Breast epithelium (tissue), 4 donors: ENCODE results near the gene TBX5. TPM values are rescaled to one million over a fixed set of nuclear protein-coding genes. Genes with fewer than 3 reads are reported as not detected.

Source experiments
- DNase-seq, 2 donors: peaks; one replicate each; pipeline ENCODE4 v3.0.0-alpha.2; 2019; ENCODE audit warnings: low spot score in 2 of 2
- H3K27ac ChIP-seq, 2 donors: fragments of 200-600 bp; sonication (generic) in 1 of 2; one replicate each; pipeline ENCODE4 v1.5.1; 2016 to 2019; ENCODE audit warnings: mild to moderate bottlenecking in 1 of 2
- H3K27me3 ChIP-seq, 2 donors: fragments of 200-600 bp; sonication (generic) in 1 of 2; one replicate each; pipeline versions ENCODE4 v1.5.1 to v1.6.0; 2017 to 2019; ENCODE audit warnings: control low read depth in 1 of 2, mild to moderate bottlenecking in 1 of 2
- H3K36me3 ChIP-seq: fragments of 200-600 bp; one replicate; pipeline ENCODE4 v1.5.1; 2019
- H3K4me1 ChIP-seq, 2 donors: fragments of 200-600 bp; sonication (generic); one replicate each; pipeline ENCODE4 v1.5.1; 2016 to 2019; ENCODE audit warnings: control low read depth in 1 of 2
- H3K4me3 ChIP-seq, 3 donors: fragments of 200-600 bp; sonication (generic); 1 replicate in 2 of 3; 2 replicates in 1 of 3; pipeline ENCODE4 v1.5.1; 2016 to 2019; ENCODE audit warnings: mild to moderate bottlenecking in 3 of 3, moderate library complexity in 2 of 3
- H3K9me3 ChIP-seq, 2 donors: fragments of 200-600 bp; sonication (generic) in 1 of 2; one replicate each; pipeline ENCODE4 v1.5.1; 2016 to 2019; ENCODE audit warnings: control low read depth in 1 of 2
- POLR2A ChIP-seq: fragments of 450-650 bp; IDR thresholded peaks from one replicate; pipeline ENCODE4 v1.6.1; 2016; ENCODE audit warnings: antibody characterized with exemption, mild to moderate bottlenecking, moderate library complexity
- POLR2AphosphoS5 ChIP-seq, 3 donors: sonication (generic); formaldehyde crosslinking; IDR thresholded peaks; one replicate each; pipeline ENCODE4 v1.6.1; 2017; ENCODE audit warnings: antibody characterized with exemption in 3 of 3
- intact Hi-C: fragments of 100-400 bp; cut with DNase I; formaldehyde crosslinking; loops from one replicate; pipeline ENCODE4 v1.15.1; 2023; ENCODE audit warnings: low total_unique reads
- total RNA-seq, 3 donors: library from RNA; depleted of rRNA; stranded (reverse); fragments of >200 nt; gene quantifications; one replicate each; pipeline ENCODE4 v1.1.0, GENCODE V29; 2016
- TF ChIP-seq, protein P1 (sequence below), 3 donors: fragments of 450-650 bp; IDR thresholded peaks; one replicate each; pipeline ENCODE4 v1.5.1; 2016 to 2017; ENCODE audit warnings: antibody characterized with exemption in 3 of 3, mild to moderate bottlenecking in 3 of 3, moderate library complexity in 3 of 3

Gene TBX5
- total RNA-seq, 3 donors from 2014 or later: 2.2 to 10.2 (median 6.2) TPM

DNA sequence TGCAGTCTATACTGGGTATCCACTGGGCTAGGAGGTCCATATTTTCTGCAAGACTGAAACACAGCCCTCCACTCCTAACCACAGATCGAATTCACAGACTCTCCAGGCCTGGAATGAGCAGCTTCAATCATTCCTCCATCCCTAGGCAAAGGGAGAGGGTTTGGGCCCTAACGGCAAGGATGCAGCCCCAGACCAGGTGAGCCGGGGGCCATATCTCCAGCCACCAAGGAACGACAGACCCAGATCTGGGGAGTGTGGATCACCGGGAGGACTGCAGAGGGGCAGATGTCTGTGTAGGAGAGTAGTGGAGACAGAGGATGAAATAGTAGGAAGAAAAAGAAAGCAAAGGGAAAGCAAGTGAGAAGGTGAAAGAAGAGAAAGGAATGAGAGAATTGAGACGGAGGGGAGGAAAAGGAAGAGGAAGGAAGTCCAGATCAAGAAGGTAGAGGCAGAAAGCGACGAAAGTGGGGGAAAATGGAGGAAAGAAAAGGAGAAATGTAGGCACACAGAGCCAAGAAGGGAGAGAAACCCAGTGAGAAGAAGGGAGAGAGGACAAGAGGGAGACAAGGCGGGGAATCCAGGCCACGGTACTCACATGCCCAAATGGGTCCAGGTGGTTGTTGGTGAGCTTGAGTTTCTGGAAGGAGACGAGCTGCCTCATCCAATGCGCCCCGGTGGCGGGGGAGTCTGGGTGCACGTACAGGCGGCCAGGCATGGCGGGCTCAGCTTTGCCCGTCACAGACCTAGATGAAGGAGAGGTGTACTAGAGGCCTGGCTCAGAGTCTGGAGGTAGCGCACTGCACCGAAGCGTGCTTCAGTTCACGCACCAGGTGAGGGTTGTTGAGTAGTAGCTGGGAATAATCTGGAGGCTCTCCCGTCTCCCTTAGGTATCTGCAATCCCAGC, 7.7 kb downstream of the TBX5 start:
- Histone ChIP-seq H3K4me3 (no peak overlapping the region), H3K36me3 (no peaks in the 10 kb centered on the region), H3K9me3 (no peaks in the 10 kb centered on the region), H3K27ac (no peak overlapping the region), H3K27me3 (peaks cover 0 to 93% of the 10 kb centered on the region in 2 donors), H3K4me1 (no peaks in the 10 kb centered on the region)
- TF ChIP-seq POLR2AphosphoS5 (IDR thresholded peaks at IDR 0.05) (no peak), POLR2A (no peak)
- TF ChIP-seq, protein P1, sequence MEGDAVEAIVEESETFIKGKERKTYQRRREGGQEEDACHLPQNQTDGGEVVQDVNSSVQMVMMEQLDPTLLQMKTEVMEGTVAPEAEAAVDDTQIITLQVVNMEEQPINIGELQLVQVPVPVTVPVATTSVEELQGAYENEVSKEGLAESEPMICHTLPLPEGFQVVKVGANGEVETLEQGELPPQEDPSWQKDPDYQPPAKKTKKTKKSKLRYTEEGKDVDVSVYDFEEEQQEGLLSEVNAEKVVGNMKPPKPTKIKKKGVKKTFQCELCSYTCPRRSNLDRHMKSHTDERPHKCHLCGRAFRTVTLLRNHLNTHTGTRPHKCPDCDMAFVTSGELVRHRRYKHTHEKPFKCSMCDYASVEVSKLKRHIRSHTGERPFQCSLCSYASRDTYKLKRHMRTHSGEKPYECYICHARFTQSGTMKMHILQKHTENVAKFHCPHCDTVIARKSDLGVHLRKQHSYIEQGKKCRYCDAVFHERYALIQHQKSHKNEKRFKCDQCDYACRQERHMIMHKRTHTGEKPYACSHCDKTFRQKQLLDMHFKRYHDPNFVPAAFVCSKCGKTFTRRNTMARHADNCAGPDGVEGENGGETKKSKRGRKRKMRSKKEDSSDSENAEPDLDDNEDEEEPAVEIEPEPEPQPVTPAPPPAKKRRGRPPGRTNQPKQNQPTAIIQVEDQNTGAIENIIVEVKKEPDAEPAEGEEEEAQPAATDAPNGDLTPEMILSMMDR (IDR thresholded peaks at IDR 0.05): no peak
- DNase-seq: no peak
- intact Hi-C loops: no loop called here

DNA sequence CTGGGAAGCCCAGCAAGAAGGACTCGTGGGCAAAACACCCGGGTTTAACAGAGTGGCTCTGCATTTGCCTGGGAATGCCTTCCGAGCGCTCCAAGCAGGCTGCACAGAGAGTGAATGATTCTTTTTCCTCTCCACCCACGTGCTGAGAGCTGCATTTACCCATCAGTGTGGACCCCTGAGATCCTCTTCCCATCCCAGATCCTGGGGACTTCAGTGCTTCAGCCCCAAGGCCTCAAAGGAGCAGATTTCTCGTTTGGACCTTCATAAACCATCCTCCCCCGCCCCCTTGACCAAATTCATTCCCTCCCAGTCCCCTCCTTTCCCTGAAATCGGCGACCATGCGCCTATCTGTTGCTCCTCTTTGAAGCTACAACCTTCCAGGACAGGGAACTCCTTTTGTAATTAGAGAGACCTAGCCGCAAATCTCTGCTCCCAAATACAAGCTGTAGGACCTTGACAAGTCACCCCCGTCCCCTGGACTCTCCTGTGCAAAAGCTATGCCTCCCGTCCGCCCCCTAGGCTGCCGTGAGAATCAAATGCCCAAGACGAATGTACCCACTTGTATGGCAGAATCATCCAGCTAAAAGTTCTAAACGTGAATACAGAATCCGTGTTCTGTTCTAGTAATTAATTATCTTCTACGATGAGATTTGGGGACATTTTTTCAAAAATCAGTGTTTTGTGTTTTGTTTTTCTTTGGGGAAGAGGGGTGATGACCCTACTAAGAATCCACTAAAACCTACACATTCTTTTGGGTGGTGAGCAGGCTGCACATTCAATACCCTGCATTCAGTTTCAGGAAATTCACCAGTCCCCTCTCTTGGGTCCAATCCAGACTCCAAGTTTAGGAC, 8.8 kb downstream of the TBX5 start:
- intact Hi-C loops: no loop called here
- Histone ChIP-seq H3K36me3 (no peaks in the 10 kb centered on the region), H3K9me3 (no peaks in the 10 kb centered on the region), H3K4me1 (no peaks in the 10 kb centered on the region), H3K27me3 (peaks cover 0 to 90% of the 10 kb centered on the region in 2 donors), H3K27ac (no peak overlapping the region), H3K4me3 (no peak overlapping the region)
- DNase-seq: no peak
- TF ChIP-seq POLR2A (no peak), POLR2AphosphoS5 (IDR thresholded peaks at IDR 0.05) (no peak)
- TF ChIP-seq, protein P1 (IDR thresholded peaks at IDR 0.05): no peak

DNA sequence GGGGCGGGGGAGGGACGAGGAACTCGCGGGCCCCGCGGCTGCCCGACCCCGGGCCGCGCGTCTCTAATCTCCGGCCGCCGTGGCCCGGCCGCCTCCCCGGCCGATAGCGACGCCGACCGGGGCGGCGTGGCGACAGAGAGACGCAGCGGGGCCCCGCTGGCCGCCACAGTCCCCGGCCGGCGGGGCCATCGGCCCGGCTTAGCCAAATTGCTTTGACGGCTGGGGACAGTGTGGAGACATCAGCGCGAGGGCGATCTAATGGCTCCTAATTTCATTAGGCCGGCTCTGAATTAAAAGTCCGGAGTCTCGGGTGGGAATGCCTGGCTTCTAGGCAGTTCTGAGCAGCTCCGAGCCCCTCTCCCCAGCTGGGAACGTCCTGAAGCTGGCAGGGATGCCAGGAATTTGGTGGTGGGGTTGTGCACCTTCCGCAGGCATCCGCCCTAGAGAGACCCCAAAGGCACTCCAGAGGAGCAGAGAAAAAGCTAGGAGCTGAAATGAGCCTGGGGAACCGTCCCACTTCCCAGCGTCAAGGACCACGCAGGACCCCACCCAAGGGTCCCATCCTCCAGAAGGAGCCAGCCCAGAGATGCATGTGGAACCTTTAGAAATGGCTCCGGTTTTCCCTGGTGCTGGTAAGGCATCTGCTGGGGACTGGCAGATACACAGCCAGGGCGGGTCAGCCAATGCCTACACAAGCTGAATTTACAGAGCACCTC, 9.6 kb downstream of the TBX5 start:
- Histone ChIP-seq H3K27ac (no peak overlapping the region), H3K9me3 (no peaks in the 10 kb centered on the region), H3K36me3 (no peaks in the 10 kb centered on the region), H3K4me3 (peak overlapping the region in 2 of 3 donors; percentile 21 to 44), H3K4me1 (no peaks in the 10 kb centered on the region), H3K27me3 (peaks cover 0 to 89% of the 10 kb centered on the region in 2 donors)
- no peak for DNase-seq
- TF ChIP-seq POLR2AphosphoS5 (IDR thresholded peaks at IDR 0.05) (no peak), POLR2A (no peak)
- TF ChIP-seq, protein P1 (IDR thresholded peaks at IDR 0.05): no peak
- intact Hi-C loops: no loop called here

DNA sequence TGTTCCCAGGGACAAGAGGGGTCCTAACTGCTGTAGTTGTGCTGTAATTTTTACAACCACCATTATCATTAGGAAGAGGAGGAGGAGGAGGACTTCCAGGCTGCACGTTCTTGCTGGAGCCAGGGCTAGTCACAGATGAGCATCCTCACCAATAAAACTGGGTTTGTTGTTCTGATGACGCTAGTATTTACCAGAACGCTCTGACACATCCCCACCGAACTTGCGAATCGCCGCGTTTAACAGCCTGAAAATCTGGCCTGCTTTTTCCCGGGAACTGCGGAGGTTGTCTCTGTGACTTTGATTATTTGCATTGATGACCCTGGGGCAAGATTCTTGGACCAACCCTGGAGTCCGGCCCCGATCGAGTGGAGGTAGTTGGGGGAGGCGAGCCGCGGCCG, 10.2 kb downstream of the TBX5 start:
- H3K9me3 ChIP-seq: no peaks in the 10 kb centered on the region
- H3K27ac ChIP-seq: no peak overlapping the region
- peak overlapping the region in 2 of 3 donors; percentile 21 to 44 for H3K4me3 ChIP-seq
- intact Hi-C loops: no loop called here
- no peaks in the 10 kb centered on the region for H3K4me1 ChIP-seq
- no peak for DNase-seq
- H3K27me3 ChIP-seq: peaks cover 0 to 88% of the 10 kb centered on the region in 2 donors
- H3K36me3 ChIP-seq: no peaks in the 10 kb centered on the region
- no peak for TF ChIP-seq POLR2A
- TF ChIP-seq, protein P1 (IDR thresholded peaks at IDR 0.05): no peak
- no peak for TF ChIP-seq POLR2AphosphoS5 (IDR thresholded peaks at IDR 0.05)
